Skeletal muscle satellite cell (primary cell): ENCODE results near the gene PPFIBP2.
A peak's percentile ranks its signal among the peaks of the same experiment; 100 is the strongest.

Experiments
- H3K27me3 ChIP-seq: 2 replicates; pipeline ENCODE4 v1.7.0; 2013; ENCODE audit warnings: low read length; ENCODE audit not compliant: control insufficient read depth, insufficient read depth
- H3K36me3 ChIP-seq: 2 replicates; pipeline ENCODE4 v1.7.0; 2013; ENCODE audit warnings: mild to moderate bottlenecking, control low read depth, low read length; ENCODE audit not compliant: insufficient read depth
- H3K4me1 ChIP-seq: 2 replicates; pipeline ENCODE4 v1.7.0; 2013; ENCODE audit warnings: low read length; ENCODE audit not compliant: control insufficient read depth, insufficient read depth
- H3K4me2 ChIP-seq: 2 replicates; pipeline ENCODE4 v1.7.0; 2013; ENCODE audit warnings: mild to moderate bottlenecking, low read length
- H3K4me3 ChIP-seq: 2 replicates; pipeline ENCODE4 v1.7.0; 2013; ENCODE audit warnings: low read length
- H3K9ac ChIP-seq: 2 replicates; pipeline ENCODE4 v1.7.0; 2013; ENCODE audit warnings: mild to moderate bottlenecking, low read depth, low read length, moderate library complexity
- H3K9me3 ChIP-seq: replicated peaks from 2 replicates; pipeline ENCODE4 v1.7.0; 2013; ENCODE audit warnings: mild to moderate bottlenecking, control low read depth, low read length

Gene PPFIBP2

GRCh38 chr11:7518811-7519562 is 5.2 kb downstream of the PPFIBP2 start:
- no peak overlapping the region for H3K4me3 ChIP-seq
- peaks cover 5% of the 10 kb centered on the region for H3K4me1 ChIP-seq
- peaks cover 64% of the 10 kb centered on the region for H3K27me3 ChIP-seq
- H3K36me3 ChIP-seq = no peaks in the 10 kb centered on the region
- H3K9me3 ChIP-seq = no peaks in the 10 kb centered on the region
- H3K4me2 ChIP-seq = no peak overlapping the region
- H3K9ac ChIP-seq = no peak overlapping the region

GRCh38 chr11:7520011-7520942 is 6.5 kb downstream of the PPFIBP2 start:
- H3K9ac ChIP-seq = no peak overlapping the region
- no peaks in the 10 kb centered on the region for H3K4me1 ChIP-seq

DNA sequence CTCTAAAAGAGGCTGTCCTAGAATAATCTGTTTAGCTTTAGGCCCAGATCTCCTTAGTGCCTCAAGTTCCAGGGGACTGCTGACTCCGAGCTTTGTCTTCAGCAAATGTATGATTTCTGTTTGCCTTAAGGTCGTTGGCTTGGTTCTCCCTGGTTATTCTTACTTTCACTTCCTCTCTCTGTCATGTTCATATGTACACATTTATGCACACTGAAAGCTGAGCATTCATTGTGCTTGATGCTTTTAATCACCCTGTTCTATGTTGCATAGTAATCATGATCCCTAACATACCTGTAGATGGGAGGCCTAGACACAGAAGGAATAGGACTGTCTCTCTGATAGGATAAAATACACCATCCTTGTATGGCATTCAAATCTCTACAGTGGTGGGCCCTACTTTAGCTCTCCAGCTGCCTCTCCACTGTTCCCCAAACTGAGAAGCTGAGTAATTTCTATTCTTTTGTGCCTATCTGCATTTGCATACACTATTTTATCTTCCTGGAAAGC is 7.2 kb downstream of the PPFIBP2 start:
- Histone ChIP-seq H3K9me3 (no peaks in the 10 kb centered on the region), H3K27me3 (peaks cover 57% of the 10 kb centered on the region), H3K4me1 (no peaks in the 10 kb centered on the region), H3K36me3 (no peaks in the 10 kb centered on the region), H3K4me2 (no peak overlapping the region), H3K4me3 (no peak overlapping the region), H3K9ac (no peak overlapping the region)

More at GRCh38 chr11:7520011-7520942, 6.5 kb downstream of the PPFIBP2 start:
- no peak overlapping the region for H3K4me2 ChIP-seq
- H3K4me3 ChIP-seq = no peak overlapping the region
- H3K27me3 ChIP-seq = peaks cover 56% of the 10 kb centered on the region
- H3K9me3 ChIP-seq = no peaks in the 10 kb centered on the region
- no peaks in the 10 kb centered on the region for H3K36me3 ChIP-seq

DNA sequence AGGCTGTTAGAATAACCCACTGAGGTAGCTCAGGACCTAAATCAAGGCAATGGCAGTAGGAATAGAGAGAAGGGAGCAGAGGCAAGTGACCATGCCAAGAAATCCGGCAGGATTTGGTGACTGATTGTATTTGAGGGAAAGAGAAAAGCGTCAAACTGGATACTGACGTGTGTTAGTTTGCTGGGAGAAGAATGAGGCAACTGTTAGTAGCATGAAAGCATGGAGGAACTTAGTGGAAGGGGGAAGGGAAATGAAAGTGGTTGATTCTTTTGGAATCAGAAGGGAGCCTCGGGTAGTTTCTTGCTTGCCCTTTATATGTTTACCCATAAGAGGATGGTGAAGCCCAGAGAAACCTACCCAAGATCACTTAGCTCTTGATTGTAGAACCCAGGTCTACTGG is 8.3 kb downstream of the PPFIBP2 start:
- Histone ChIP-seq H3K4me3 (no peak overlapping the region), H3K9me3 (no peaks in the 10 kb centered on the region), H3K36me3 (no peaks in the 10 kb centered on the region), H3K4me2 (no peak overlapping the region), H3K4me1 (no peaks in the 10 kb centered on the region), H3K9ac (no peak overlapping the region), H3K27me3 (peaks cover 52% of the 10 kb centered on the region)

GRCh38 chr11:7522546-7522945 is 8.7 kb downstream of the PPFIBP2 start:
- H3K27me3 ChIP-seq = peaks cover 52% of the 10 kb centered on the region
- H3K4me2 ChIP-seq = no peak overlapping the region
- no peaks in the 10 kb centered on the region for H3K36me3 ChIP-seq
- no peaks in the 10 kb centered on the region for H3K9me3 ChIP-seq
- no peak overlapping the region for H3K4me3 ChIP-seq
- no peaks in the 10 kb centered on the region for H3K4me1 ChIP-seq
- no peak overlapping the region for H3K9ac ChIP-seq

DNA sequence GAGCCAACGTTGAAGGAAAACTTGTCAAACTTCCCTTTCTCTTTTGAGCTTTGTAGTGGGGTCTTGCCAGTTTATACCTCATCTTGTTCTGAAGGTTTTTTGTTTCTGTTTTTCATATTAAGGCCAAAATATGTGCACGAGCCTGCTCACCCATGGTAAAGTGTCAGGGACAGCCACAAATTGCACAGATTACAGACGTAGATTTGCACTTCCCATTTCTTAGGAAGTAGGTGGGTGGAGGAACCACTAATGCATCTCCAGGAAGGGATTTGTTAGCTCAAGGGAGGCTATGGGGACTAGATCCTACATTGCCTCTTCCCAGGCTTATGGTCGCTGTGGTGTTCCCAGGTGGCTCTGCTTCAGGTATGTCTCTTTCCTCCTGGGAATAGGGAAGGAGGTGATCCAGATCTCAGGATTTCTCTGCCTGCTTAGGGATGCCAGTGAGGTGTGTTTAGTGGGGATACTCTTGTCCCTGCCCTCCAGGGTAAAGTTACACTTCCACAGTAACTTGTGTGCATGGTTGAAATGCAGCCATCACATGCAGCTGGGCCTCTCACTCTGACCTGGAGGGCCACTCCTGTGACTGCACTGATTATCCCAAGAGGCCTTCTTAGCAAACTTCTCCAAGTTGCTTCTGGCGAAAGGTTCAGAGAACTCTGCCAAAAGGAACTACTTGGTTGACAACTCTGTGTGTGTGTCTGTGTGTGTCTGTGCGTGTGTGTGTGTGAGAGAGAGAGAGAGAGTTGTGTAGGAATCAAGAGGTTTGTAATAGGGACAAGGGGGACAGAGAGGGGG is 9.8 kb downstream of the PPFIBP2 start:
- H3K4me1 ChIP-seq = no peaks in the 10 kb centered on the region

GRCh38 chr11:7524462-7525235 is 10.8 kb downstream of the PPFIBP2 start:
- Histone ChIP-seq H3K9ac (no peak overlapping the region), H3K4me1 (no peaks in the 10 kb centered on the region), H3K27me3 (peaks cover 49% of the 10 kb centered on the region), H3K4me3 (no peak overlapping the region), H3K4me2 (peak overlapping the region; percentile 25), H3K36me3 (no peaks in the 10 kb centered on the region), H3K9me3 (no peaks in the 10 kb centered on the region)

More for the DNA sequence above, 9.8 kb downstream of the PPFIBP2 start:
- Histone ChIP-seq H3K4me2 (no peak overlapping the region), H3K4me3 (no peak overlapping the region), H3K36me3 (no peaks in the 10 kb centered on the region), H3K9me3 (no peaks in the 10 kb centered on the region), H3K9ac (no peak overlapping the region), H3K27me3 (peaks cover 50% of the 10 kb centered on the region)

GRCh38 chr11:7525424-7525823 is 11.6 kb downstream of the PPFIBP2 start:
- H3K4me1 ChIP-seq = no peaks in the 10 kb centered on the region
- H3K36me3 ChIP-seq = no peaks in the 10 kb centered on the region
- peaks cover 49% of the 10 kb centered on the region for H3K27me3 ChIP-seq
- no peak overlapping the region for H3K4me3 ChIP-seq
- H3K9ac ChIP-seq = no peak overlapping the region
- no peaks in the 10 kb centered on the region for H3K9me3 ChIP-seq
- H3K4me2 ChIP-seq = no peak overlapping the region

- no peaks in the 10 kb centered on the region for H3K9me3 ChIP-seq
- H3K4me3 ChIP-seq = no peak overlapping the region
- H3K36me3 ChIP-seq = no peaks in the 10 kb centered on the region
- H3K27me3 ChIP-seq = peaks cover 38% of the 10 kb centered on the region
- H3K9ac ChIP-seq = no peak overlapping the region
- no peaks in the 10 kb centered on the region for H3K4me1 ChIP-seq
- no peak overlapping the region for H3K4me2 ChIP-seq
These were observed 13.2 kb downstream of the PPFIBP2 start for GRCh38 chr11:7527029-7527428.

- Histone ChIP-seq H3K27me3 (peaks cover 22% of the 10 kb centered on the region), H3K9ac (no peak overlapping the region), H3K36me3 (no peaks in the 10 kb centered on the region), H3K9me3 (no peaks in the 10 kb centered on the region), H3K4me2 (no peak overlapping the region), H3K4me1 (no peaks in the 10 kb centered on the region), H3K4me3 (no peak overlapping the region)
These were observed 14.8 kb downstream of the PPFIBP2 start for GRCh38 chr11:7528514-7529049.
